HG02973 (cell line): ENCODE results near the gene GLA.
A peak's percentile ranks its signal among the peaks of the same experiment; 100 is the strongest.

Experiments used
- ATAC-seq: cut with Tn5 transposase; IDR thresholded peaks from one replicate; pipeline ENCODE4 v1.9.1; 2021; ENCODE audit warnings: moderate library complexity; ENCODE audit not compliant: unreplicated experiment

GLA gene

GRCh38 chrX:101407748-101408531 is at the start of gene GLA, which contains the start of gene HNRNPH2:
Gene GLA (minus strand): TSS chrX:101407925. CDS start chrX:101407903, 22 bp downstream.
Gene HNRNPH2 (plus strand): TSS chrX:101408222. CDS start chrX:101411989, 3,767 bp downstream.
- peak; percentile 88 for ATAC-seq

DNA sequence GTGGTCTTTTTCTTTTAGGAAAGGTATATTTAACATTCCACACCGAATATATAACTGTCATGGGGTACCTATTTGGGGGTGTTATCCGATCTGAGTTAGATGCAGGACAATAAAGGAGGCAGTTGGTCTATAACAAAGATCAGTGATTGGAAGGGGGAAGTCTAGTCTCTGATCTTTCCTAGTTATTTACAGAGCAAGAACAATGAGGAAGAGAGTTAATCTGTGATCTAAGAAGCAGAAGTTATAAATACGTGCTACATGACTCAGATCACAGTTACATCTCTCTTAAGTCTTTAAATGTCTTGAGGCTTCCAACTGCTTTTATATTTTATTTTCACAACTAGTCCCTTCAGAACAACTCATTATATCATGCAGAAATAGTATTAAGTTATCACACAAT is 44.3 kb upstream of the GLA start:
- no peak for ATAC-seq

- ATAC-seq = no peak
Measured at GRCh38 chrX:101450961-101451360, 43.2 kb upstream of the GLA start.

DNA sequence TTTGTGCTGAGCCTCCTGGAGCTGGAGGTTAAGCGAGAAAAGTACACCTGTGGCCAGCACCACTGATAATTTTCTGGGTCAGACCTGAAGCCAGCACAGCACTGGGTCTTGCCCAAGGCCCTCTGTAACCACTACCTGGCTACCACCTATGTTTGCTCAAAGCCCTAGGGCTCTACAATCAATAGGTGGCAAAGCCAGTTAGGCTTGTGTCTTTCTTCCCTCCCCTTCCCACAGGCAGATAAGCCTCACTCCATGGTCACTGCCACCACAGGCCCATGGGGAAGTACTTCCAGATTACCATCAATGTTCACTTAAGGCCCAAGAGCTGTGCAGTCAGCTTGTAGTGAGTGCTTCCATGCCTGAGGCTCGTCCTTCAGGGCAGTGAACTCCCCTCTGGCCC is 42.4 kb upstream of the GLA start:
- no peak for ATAC-seq

GRCh38 chrX:101449279-101449678 is 41.6 kb upstream of the GLA start:
- ATAC-seq = no peak

DNA sequence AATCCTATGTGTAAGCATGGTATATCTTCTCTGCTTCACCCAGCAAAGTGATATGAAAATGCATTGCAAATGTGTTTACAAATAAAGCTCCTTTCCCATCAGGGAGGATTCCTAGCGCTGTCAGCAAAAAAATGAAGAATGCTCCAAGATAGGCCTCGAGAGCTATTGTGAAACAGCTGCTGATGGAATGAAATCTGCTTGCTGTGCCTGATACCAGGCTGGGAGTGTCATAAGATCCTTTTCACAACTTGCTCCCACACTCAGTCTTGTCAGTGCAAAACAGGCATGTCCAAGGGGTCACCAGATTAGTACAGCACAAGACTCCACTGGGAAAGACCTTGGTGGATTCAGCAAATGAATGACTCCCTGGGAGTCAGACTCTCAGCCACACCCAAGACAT is 34.4 kb upstream of the GLA start:
- ATAC-seq = no peak

DNA sequence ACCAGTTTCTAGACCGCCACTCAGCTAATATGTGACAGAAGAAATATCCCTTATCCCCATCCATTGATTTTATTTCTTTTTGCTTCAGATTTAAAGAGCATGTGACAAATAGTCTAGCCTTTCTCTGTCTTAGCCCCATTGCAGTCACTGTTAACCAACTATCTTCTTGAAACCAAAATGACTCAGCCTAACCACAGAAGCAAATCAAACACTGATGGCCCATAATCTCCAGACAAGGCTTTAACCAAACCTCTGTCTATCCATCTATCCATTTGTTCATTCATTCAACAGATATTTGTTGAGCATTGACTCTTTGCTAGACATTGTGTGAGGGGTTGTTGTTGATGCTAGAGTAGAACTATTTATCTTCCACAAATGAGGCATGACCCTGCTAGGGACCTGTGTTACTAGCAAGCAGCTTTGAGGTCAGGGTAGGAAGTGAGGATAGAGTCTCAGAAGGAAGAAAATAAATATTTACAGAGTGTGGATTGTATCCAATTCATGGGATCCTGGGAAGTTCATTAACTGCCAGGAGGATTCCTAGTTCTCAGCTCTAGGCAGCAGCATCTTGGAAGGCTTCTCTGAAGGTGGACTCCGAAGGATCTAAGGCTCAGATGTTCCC is 22.8 kb upstream of the GLA start:
- peak; percentile 93 for ATAC-seq

GRCh38 chrX:101429934-101430333 is 22.2 kb upstream of the GLA start:
- ATAC-seq = no peak

DNA sequence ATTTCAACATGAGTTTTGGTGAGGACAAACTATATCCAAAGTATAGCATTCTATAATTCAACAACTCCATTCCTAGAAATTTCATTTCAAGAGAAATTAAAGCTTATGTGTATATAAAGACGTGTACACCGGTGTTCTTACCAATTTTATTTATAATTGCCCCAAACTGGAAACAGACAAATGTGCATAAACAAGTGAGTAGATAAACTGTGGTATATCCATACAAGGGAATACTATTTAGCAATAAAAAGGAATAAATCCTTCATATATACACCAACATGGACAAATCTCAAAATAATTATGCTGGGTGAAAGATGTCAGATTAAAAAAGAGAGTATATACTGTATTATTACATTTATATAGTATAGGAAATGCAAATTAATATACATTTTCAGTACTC is 20.2 kb upstream of the GLA start:
- no peak for ATAC-seq

GRCh38 chrX:101419489-101419888 is 11.8 kb upstream of the GLA start:
- no peak for ATAC-seq

DNA sequence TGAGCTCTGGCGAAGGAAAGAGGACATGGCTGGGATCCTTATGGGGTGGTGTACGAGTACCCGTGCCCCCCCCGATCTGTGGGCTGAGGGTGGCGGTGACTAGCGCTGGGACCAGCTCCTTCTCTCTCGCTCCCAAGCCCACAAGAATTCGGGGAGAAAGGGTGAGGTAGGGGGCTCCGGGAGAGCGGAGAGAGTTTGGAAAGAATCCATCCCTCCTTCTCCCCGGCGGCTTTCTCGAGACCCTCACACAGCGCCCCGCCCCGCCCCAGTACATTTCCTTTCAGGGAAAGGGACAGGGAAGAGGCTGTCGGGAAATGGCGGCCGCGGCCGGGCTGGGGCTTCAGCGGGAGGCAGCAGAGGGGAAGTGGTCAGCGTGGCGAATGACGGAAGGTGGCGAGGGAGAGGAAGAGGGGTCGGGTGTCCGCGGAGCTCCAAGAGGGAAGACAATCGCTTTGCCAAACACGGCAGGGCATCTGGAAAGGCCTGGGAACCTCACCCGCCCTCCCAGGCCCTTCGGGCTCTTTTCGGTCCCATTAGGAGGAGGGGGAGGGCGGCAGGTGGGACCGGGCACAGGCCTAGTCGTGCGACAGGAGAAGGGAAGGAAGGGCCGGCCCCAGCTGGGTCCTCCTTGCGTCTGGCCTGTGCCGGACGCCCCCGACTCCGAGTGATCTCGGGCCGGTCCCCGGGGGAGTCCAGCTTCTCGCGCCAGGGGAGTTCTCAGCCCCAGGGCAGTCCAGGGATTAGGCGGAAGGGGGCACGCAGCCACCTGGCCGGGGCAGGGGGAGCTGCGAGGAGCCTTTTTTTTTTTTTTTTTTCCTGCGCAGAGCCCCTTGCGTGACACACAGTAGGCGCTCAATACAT is 10.5 kb upstream of the GLA start:
- ATAC-seq = peak; percentile 47

GRCh38 chrX:101417190-101417589 is 9.5 kb upstream of the GLA start:
- no peak for ATAC-seq

- ATAC-seq = no peak
Measured at GRCh38 chrX:101416691-101417090, 9.0 kb upstream of the GLA start.

DNA sequence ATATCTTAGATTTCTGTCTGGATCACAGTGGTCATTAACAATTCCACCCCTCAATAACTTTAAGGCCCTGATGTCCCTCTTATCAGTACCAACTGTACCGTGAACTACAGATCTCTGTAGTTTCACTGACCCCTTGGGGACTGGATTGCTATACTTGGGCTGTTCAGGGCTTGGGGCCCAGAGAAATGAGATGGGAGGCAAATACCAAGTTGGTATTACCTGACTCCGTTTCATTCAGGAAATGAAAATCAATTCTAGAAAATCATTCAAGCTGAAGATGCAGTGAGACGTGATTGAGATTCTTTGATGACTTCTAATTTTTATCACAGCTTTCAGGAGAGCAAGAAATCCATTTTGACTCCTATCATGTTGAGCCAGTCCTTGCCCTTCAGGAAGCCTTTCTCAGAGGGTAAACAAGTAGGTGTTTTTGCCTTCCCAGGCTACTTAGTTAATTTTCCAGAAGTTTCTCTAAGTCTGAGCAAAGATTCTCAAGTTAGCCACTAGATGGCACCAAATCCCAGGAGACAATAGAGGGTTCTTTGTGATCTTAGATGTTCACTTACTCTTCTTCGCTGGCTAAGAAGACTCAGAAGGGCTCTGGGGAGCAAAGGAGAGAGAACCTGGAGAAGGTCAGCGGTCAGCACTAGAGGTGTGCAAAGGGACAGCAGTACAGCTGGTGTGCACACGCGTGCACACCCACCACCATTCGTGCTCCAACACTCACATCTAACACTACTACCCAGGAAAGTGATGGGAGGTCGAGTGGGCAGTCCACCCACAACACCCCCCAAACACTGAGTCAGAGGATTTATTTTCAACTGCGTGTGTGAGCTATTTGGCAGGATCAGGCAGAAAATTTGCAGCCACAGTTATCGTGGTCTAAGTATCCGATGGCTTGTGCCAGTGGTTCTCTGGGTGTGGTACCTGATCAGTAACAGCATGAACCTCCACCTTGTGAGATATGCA is 7.7 kb upstream of the GLA start:
- no peak for ATAC-seq

DNA sequence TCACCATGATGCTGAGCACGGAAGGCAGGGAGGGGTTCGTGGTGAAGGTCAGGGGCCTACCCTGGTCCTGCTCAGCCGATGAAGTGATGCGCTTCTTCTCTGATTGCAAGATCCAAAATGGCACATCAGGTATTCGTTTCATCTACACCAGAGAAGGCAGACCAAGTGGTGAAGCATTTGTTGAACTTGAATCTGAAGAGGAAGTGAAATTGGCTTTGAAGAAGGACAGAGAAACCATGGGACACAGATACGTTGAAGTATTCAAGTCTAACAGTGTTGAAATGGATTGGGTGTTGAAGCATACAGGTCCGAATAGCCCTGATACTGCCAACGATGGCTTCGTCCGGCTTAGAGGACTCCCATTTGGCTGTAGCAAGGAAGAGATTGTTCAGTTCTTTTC is 4.3 kb upstream of the GLA start:
- no peak for ATAC-seq

DNA sequence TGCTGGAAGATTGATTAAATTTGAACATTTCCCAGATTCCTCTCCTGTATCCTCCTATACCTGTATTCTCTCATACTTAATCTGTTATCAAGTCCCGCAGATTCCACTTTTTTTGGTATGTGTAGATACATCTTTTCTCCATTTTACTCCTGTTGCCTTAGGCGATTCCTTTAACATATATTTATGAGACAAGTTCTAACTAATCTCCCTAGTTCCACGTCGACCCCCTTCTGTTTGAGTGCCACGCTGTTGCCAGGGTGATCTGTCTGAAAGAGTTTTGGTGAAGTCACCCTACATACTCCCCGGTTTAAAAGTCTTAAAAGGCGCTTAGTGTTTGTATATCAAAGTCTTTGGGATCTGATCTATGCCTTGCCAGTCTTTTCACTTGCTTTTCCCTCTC is 2.7 kb upstream of the GLA start:
- ATAC-seq = no peak

DNA sequence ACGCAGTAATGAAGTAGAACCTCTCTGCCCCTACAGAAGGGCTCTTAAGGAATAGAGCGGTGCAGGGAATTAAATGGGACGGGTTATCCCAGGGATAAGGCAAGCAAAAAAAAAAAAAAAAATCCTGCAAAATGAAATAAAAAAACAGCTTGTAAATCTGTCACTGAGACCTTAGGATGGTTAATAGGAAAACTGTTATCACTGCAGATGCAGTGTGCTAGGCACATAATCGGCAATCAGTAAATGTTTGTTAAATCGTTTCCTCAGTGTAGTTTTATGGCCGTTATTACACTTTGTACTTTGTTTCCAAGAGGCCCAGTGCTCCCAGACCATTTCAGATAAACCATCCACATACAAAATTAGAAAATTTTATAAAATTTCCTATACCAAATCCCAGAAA is 1.3 kb upstream of the GLA start:
- ATAC-seq = no peak

- no peak for ATAC-seq
Measured at GRCh38 chrX:101408532-101408841, 762 bp upstream of the GLA start.

DNA sequence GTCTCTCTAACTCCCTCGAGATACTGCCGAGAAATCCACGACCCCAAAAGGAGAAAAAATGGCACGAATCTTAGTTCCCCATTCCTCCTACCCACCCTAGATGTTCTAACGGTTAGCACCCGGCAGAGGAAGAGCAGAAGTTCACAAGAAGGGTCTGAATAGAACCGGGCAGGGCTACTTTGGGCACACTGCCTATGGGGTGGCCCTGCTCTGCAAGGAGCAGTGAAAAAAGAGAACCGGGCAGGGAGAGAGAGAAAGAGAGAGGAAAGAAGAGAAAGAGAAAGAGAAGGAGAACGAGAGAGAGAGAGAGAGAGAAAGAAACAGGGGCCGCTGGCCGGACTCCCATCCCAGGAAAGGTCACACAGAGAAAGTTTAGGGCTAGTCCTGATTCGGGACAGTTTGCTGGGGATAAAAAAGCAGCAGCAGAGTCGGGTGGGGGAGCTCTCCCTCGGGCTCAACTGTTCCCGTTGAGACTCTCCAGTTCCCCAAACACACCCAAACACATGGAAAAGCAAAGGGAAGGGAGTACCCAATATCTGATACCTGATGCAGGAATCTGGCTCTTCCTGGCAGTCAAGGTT is 468 bp downstream of the GLA start:
- no peak for ATAC-seq

- ATAC-seq = no peak
Measured at GRCh38 chrX:101399825-101400224, 7.9 kb downstream of the GLA start.
